NCI-H1694 (cell line): ENCODE measurements around the gene KCNIP4.

Experiments
- DNase-seq: peaks from one replicate; lab custom pipeline; 2025; lab: John Stamatoyannopoulos, UW

The KCNIP4 gene

DNA sequence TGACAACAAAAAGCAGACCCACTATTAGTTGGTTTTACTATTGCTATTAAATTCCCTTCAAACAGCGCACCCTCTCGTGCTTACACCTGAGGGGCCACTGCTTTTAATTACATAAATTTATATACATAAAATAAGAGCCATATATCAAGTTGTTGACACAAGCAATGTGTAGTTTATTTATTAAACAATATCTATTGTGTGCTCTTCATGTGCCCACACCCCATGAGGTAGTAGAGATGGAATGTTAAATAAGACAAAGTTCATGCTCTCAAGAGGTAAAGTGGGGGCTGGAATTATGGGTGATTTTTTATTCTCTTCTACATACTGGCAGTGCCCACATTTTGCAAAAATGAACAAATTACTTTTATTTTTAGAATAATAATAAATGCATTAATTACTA is 47.3 kb downstream of the KCNIP4 start:
- DNase-seq = no peak

GRCh38 chr4:21900211-21900610 is 48.4 kb downstream of the KCNIP4 start:
- DNase-seq = no peak

DNA sequence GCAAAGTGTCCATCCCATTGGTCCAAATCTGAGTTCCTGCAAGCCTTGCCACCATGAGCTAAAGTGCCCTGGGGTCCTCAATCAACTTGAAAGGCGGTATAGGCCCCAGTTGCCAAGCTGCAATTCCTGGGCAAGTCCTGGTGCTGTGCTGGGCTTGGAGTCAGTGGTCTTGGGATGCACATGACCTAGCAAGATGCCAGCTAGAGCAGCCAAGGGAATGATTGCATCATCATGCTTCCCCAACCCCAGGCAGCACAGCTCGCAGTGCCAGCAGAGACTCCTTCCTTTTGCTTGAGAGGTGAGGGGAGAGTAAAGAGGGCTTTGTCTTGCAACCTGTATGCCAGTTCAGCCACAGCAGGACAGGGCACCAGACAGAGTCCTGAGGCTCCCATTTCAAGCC is 50.5 kb downstream of the KCNIP4 start:
- DNase-seq = no peak

- no peak for DNase-seq
Measured at GRCh38 chr4:21896767-21897166, 51.8 kb downstream of the KCNIP4 start.

DNA sequence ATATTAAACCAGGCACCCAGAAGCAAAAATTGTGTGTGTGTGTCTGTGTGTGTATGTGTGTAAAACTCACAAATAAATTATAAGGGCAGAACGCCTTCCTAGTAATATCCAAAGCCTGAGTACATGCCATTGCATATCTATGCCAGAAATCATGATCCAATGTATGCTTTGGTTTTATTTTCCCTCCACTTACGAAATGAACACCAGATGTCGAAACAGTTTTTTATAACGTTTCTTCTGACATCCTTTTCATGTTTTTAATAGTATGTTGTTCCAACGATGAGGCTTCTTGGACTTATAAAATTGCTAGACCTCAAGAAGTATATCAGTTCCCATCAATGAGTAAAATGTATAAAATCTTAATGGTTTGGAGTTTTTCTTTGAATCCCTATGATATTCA is 55.4 kb downstream of the KCNIP4 start:
- DNase-seq = no peak

GRCh38 chr4:21890231-21890630 is 58.3 kb downstream of the KCNIP4 start:
- no peak for DNase-seq

DNA sequence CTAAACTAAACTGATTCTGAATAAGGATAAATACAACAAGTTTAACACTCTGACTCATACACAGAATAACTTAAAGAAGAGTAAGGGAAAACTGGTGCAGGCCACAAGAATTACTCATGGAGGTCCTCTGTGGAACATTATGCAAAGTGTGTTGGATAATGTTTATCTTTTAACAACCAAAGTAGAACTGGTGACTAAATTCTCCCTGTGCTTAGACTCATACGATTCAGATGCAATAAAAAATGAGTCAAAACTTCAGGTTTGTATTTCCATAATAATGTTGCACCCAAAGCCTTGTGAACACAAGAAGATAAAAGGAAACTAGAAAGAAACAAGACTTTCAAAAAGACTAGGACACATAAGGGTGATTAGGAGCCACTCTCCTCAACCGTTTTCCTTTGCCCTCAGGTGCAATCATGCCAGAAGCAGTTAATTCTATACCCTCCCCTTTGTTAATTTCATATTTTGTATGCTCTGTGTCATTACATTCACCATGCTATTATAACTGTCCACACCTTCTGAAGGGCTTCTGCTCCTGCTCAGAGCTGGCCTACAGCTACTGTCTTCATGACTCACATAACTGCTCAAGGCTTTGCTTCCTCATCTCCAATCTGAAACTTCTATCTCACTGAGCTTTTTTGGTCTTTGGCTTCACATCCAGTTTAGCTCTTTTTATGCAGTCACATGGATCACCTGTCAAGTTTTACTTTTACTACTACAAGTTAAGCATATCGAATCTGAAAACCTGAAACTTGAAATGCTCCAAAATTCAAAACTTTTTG is 60.2 kb downstream of the KCNIP4 start:
- no peak for DNase-seq

- DNase-seq = no peak
Measured at GRCh38 chr4:21887481-21887880, 61.1 kb downstream of the KCNIP4 start.

GRCh38 chr4:21885770-21886169 is 62.8 kb downstream of the KCNIP4 start:
- no peak for DNase-seq

- no peak for DNase-seq
Measured at GRCh38 chr4:21885241-21885640, 63.3 kb downstream of the KCNIP4 start.

DNA sequence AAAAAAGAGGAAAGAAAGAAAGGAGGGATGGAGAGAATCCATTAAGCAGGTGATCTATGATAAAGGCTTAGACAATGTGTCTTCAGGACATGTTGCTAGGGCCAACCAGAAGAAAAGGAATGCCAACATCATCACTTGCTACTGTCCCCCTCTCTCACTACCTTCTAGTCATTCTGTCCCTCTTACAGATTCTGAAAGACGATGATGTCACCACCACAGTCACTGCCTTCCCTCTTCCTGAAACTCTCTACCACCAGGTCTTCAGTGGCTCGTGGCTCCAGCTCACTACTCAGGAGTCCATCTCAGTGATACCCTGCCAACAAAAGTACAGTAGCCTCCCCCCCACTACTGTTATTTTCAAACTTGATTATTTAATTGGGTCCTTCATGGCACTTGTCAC is 64.0 kb downstream of the KCNIP4 start:
- no peak for DNase-seq

DNA sequence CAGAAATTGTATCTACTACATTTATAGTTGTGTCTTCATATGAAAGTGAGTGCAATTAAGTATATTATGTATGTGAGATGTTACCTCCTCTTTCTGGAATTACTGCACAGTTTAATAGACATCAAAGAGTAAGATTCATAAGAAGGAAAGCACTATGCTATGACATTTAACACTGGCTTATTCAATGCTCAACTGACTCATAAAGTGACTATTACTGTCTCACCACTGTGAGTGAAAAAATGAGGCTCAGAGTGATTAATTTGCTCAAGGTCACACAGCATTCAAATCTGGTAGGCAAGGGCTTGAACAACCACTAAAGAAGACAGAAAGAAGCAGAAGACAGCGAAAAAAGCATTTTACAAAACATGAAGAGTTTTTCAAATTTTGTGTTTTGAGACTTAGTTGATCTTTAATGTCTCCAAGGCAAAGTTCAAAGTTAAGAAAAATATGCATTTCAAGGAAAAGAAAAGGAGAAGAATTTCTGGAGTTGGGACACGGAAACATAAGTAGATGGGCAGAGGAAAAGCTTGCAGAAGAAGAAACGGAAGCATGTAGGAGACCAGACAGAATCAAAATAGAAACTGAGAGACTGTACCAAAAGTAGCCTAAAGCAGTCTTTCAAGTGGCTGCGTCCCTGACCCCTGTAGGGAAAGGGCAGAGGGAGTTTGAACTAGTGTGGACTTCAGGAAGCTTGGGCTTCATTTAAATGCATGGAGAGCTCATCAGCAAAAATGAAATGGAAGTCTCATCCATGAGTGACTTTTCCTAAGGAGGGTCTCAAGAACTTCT is 66.3 kb downstream of the KCNIP4 start:
- DNase-seq = no peak

DNA sequence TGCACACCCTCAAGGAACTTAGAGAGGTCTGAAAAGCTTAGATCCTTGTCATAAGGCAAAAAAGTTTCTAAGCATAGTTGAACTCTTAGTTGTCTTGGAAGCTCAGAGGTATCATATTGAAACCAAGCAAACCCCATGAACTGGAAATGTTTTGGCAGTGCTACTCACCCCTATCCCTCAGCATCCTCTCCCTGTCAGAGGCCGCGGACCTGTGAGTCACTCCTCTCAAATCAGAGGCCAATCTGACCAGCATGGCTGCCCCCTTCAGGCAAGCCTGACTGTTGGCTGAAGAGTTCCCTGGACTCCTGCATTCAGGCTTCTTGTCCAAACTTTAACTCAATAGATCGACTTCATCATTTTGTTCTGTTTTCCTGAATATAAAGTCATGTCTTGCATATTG is 69.4 kb downstream of the KCNIP4 start:
- DNase-seq = no peak

GRCh38 chr4:21876711-21877110 is 71.9 kb downstream of the KCNIP4 start:
- no peak for DNase-seq

DNA sequence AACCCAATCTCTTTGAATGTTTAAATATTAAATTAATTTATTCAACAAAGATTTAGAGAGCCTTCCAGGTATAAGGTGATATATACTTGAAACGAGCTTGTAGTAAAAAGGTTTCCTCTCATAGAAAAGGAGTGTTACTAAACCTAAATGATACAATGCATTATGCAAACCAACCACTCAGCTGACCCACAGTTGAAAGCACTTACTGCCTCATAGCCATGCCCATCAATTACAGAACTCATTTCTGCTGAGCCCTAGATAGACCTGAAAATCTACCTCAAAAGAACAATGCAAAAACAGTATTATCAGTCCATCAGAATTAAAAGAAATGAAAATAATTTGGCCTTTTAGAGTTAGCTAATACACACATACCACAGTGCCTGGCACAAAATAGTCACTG is 75.4 kb downstream of the KCNIP4 start:
- no peak for DNase-seq

DNA sequence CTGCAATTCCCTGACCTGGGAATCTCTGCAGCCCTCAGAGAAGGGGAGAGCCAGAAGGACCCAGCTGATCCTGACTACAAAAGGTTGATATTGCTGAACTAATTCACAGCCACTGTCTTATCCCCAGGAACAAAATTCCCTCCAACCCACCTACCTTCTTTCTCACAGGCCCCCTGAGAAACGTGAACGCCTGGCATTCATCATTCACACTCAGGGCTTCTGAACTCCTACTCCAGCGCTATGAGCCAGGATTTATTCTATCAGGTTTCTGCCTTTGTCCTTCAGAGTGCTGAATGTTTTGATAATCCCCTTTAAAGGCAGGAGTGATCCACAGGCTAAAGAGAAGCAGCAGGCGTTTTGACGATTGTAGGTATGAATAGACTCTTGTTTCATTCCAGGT is 76.5 kb downstream of the KCNIP4 start:
- DNase-seq = no peak

- no peak for DNase-seq
Measured at GRCh38 chr4:21869978-21870745, 78.4 kb downstream of the KCNIP4 start.

GRCh38 chr4:21864686-21865085 is 83.9 kb downstream of the KCNIP4 start:
- DNase-seq = no peak

- DNase-seq = no peak
Measured at GRCh38 chr4:21862917-21863316, 85.7 kb downstream of the KCNIP4 start.

GRCh38 chr4:21858971-21859370 is 89.6 kb downstream of the KCNIP4 start:
- DNase-seq = no peak

DNA sequence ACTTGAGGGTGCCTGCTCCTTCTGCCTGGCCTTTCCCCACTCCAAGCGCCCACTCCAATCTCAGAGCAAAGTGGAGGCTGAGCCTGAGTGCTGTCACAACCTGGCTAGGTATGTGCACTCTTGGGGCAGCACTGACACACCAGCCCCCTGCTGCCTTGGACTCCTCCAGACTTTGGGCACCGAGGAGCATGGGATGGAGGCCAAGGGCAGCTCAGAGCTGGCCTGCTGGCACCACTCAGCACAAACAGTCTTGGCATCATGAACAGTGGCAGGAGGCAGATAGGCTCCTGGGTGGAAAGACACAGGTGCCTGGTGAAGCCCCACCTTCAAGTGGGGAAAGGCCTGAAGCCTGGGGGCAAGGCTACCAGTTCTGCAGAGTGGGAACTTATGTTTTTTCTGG is 91.8 kb downstream of the KCNIP4 start:
- DNase-seq = no peak

DNA sequence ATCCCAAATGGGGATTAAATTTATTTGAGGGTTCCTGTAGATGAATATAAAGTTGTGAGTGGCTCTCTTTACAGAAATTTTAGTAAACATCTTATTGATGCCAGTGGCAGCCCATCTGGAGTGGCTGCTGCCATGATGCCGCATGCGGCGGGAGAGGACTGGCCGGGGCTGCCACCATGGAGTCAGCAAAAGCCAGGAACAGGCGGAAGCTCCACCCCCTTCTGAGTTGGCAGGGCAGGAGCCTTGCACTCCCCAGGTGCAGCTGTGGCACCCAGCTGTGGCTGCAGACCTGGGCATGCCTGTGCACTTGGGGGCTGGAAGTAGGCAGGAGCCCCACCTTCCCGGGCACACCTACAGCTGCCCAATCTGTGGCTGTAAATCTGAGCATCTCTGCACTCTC is 92.3 kb downstream of the KCNIP4 start:
- no peak for DNase-seq

- no peak for DNase-seq
Measured at GRCh38 chr4:21849077-21849476, 99.5 kb downstream of the KCNIP4 start.
